Liver (tissue), 9 donors: ENCODE measurements around the gene TXNDC16. TPM values are rescaled to one million over a fixed set of nuclear protein-coding genes. Genes with fewer than 3 reads are reported as not detected.

Experiments
- DNase-seq: peaks from one replicate; pipeline ENCODE4 v3.0.0-alpha.2; 2017; ENCODE audit warnings: low spot score
- H3K27ac ChIP-seq, 2 donors: one replicate each; pipeline ENCODE4 v1.7.0; 2013; ENCODE audit warnings: inconsistent platforms in 2 of 2, low read length in 2 of 2, control low read depth in 1 of 2, low read depth in 1 of 2, mild to moderate bottlenecking in 1 of 2
- H3K27me3 ChIP-seq, 4 donors: one replicate each; pipeline versions ENCODE4 v1.6.1 to v1.7.0; 2013; ENCODE audit warnings: low read length in 3 of 4, inconsistent platforms in 1 of 4, mild to moderate bottlenecking in 1 of 4, moderate library complexity in 1 of 4; ENCODE audit not compliant: control insufficient read depth in 4 of 4, insufficient read depth in 4 of 4
- H3K36me3 ChIP-seq, 4 donors: one replicate each; pipeline versions ENCODE4 v1.6.1 to v1.7.0; 2013; ENCODE audit warnings: low read length in 3 of 4, mild to moderate bottlenecking in 3 of 4, low read depth in 1 of 4, moderate library complexity in 1 of 4; ENCODE audit not compliant: control insufficient read depth in 4 of 4, insufficient read depth in 3 of 4
- H3K4me1 ChIP-seq, 4 donors: one replicate each; pipeline versions ENCODE4 v1.6.1 to v1.7.0; 2013; ENCODE audit warnings: low read length in 3 of 4, mild to moderate bottlenecking in 3 of 4, moderate library complexity in 1 of 4; ENCODE audit not compliant: control insufficient read depth in 4 of 4, insufficient read depth in 4 of 4
- H3K4me3 ChIP-seq, 3 donors: one replicate each; pipeline versions ENCODE4 v1.6.1 to v1.7.0; 2013; ENCODE audit warnings: low read length in 3 of 3, control low read depth in 1 of 3, low read depth in 1 of 3, mild to moderate bottlenecking in 1 of 3
- H3K9ac ChIP-seq, 2 donors: one replicate each; pipeline ENCODE4 v1.7.0; 2013; ENCODE audit warnings: low read length in 2 of 2, mild to moderate bottlenecking in 2 of 2, moderate library complexity in 2 of 2, control low read depth in 1 of 2, low read depth in 1 of 2
- H3K9me3 ChIP-seq, 4 donors: one replicate each; pipeline versions ENCODE4 v1.6.1 to v1.7.0; 2013; ENCODE audit warnings: low read length in 3 of 4; ENCODE audit not compliant: control insufficient read depth in 4 of 4
- EGR1 ChIP-seq, 2 donors: IDR thresholded peaks; 2 replicates each; pipeline ENCODE4 v1.6.1; 2016 to 2018; ENCODE audit warnings: antibody characterized with exemption in 2 of 2, low read depth in 2 of 2
- FOXA1 ChIP-seq: IDR thresholded peaks from 2 replicates; pipeline ENCODE4 v1.6.1; 2016; ENCODE audit warnings: antibody characterized with exemption
- FOXA2 ChIP-seq: IDR thresholded peaks from 2 replicates; pipeline ENCODE4 v1.6.1; 2016; ENCODE audit warnings: antibody characterized with exemption
- GABPA ChIP-seq, 2 donors: IDR thresholded peaks in 1 of 2; conservative IDR thresholded peaks in 1 of 2; 2 replicates each; pipeline ENCODE4 v1.6.1; 2016; ENCODE audit warnings: antibody characterized with exemption in 2 of 2, mild to moderate bottlenecking in 1 of 2, moderate library complexity in 1 of 2
- HNF4A ChIP-seq, 2 donors: conservative IDR thresholded peaks; 2 replicates each; pipeline ENCODE4 v1.6.1; 2016; ENCODE audit warnings: antibody characterized with exemption in 2 of 2, mild to moderate bottlenecking in 2 of 2
- HNF4G ChIP-seq: IDR thresholded peaks from 2 replicates; pipeline ENCODE4 v1.6.1; 2016; ENCODE audit warnings: antibody characterized with exemption
- JUND ChIP-seq, 2 donors: IDR thresholded peaks; 2 replicates each; pipeline ENCODE4 v1.6.1; 2016; ENCODE audit warnings: antibody characterized with exemption in 2 of 2
- NR2F2 ChIP-seq: IDR thresholded peaks from 2 replicates; pipeline ENCODE4 v1.6.1; 2016; ENCODE audit warnings: antibody characterized with exemption
- RAD21 ChIP-seq, 2 donors: IDR thresholded peaks; 2 replicates each; pipeline ENCODE4 v1.6.1; 2016; ENCODE audit warnings: antibody characterized with exemption in 2 of 2, mild to moderate bottlenecking in 2 of 2
- RXRA ChIP-seq, 2 donors: IDR thresholded peaks; 2 replicates each; pipeline ENCODE4 v1.6.1; 2017 to 2018; ENCODE audit warnings: antibody characterized with exemption in 2 of 2, mild to moderate bottlenecking in 1 of 2
- SP1 ChIP-seq: IDR thresholded peaks from 2 replicates; pipeline ENCODE4 v1.6.1; 2018; ENCODE audit warnings: antibody characterized with exemption, mild to moderate bottlenecking
- TAF1 ChIP-seq: conservative IDR thresholded peaks from 2 replicates; pipeline ENCODE4 v1.6.1; 2016; ENCODE audit warnings: antibody characterized with exemption, mild to moderate bottlenecking
- YY1 ChIP-seq: IDR thresholded peaks from 2 replicates; pipeline ENCODE4 v1.6.1; 2016; ENCODE audit warnings: antibody characterized with exemption, mild to moderate bottlenecking
- WGBS: extraction: QIAGEN DNeasy Blood & Tissue Kit; methylation state at CpG from one replicate; pipeline ENCODE4 v1.1.7; 2013; 5-methylcytosine and 5-hydroxymethylcytosine counted together
- polyA plus RNA-seq, 2 donors: library from polyadenylated mRNA; stranded (reverse) in 1 of 2; unstranded in 1 of 2; fragments of 200-250 nt in 1 of 2; fragments of >200 nt in 1 of 2; fragmentation: Nextera tagmentation in 1 of 2; extraction: Ambion mirVana in 1 of 2; gene quantifications; one replicate each; pipeline versions ENCODE4 v1.2.1 to v1.2.3, GENCODE V29; 2013 to 2015
- total RNA-seq, 2 donors: library from RNA; depleted of rRNA; stranded (reverse); fragments of >200 nt; gene quantifications; one replicate each; pipeline ENCODE4 v1.2.3, GENCODE V29; 2014
- TF ChIP-seq, protein P1 (sequence below): IDR thresholded peaks from 2 replicates; pipeline ENCODE4 v1.6.1; 2016; ENCODE audit warnings: antibody characterized with exemption
- TF ChIP-seq, protein P2 (sequence below): IDR thresholded peaks from 2 replicates; pipeline ENCODE4 v1.6.1; 2016; ENCODE audit warnings: antibody characterized with exemption, mild to moderate bottlenecking
- TF ChIP-seq, protein P3 (sequence below): fragments of 150-350 bp; IDR thresholded peaks from 2 replicates; pipeline ENCODE4 v1.5.1; 2017; ENCODE audit warnings: improper control_type of control experiment, low read depth, low read length; ENCODE audit not compliant: missing input control
- TF ChIP-seq, protein P4 (sequence below): IDR thresholded peaks from 2 replicates; pipeline ENCODE4 v1.6.1; 2016; ENCODE audit warnings: antibody characterized with exemption
- TF ChIP-seq, protein P5 (sequence below): IDR thresholded peaks from 2 replicates; pipeline ENCODE4 v1.6.1; 2016; ENCODE audit warnings: antibody characterized with exemption
- donor health status: healthy.
- donor health status: healthy.
- donor health status: healthy.
- donor health status: healthy.
- donor health status: healthy.

The TXNDC16 gene
- total and polyA plus RNA-seq, 4 donors = 2.0 to 16.2 (median 4.1) TPM

DNA sequence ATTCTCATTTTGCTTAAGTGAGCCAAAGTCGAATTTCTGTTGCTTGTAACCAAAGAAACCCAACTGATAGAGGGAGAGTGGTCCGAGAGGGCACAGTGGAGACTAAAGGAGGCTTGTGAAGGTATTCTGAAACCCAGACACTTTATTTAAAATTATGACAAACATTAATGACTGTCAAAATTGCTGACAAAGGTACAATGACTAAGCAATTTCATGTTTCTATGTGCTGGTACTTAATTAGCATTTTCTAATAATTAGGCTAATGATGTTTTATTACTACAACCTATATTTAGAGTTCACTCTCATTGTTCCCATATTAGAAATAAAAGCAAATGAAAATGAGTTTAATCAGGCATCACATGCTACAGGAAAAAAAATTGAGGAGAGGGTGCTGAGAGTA is 121.8 kb downstream of the TXNDC16 start:
- Histone ChIP-seq H3K4me3 (no peak overlapping the region), H3K9ac (no peak overlapping the region), H3K4me1 (no peaks in the 10 kb centered on the region), H3K27ac (no peak overlapping the region), H3K36me3 (peaks cover 0 to 2% (median 0%) of the 10 kb centered on the region in 4 donors), H3K27me3 (no peaks in the 10 kb centered on the region), H3K9me3 (no peaks in the 10 kb centered on the region)
- DNase-seq = no peak
- TF ChIP-seq TAF1 (no peak), YY1 (no peak), HNF4A (conservative IDR thresholded peaks at IDR 0.05) (no peak), NR2F2 (no peak), RAD21 (IDR thresholded peaks at IDR 0.05) (no peak), SP1 (no peak), FOXA2 (no peak), FOXA1 (no peak), HNF4G (no peak), JUND (IDR thresholded peaks at IDR 0.05) (no peak), EGR1 (IDR thresholded peaks at IDR 0.05; ENCODE audit: low read depth in 2 of 2) (no peak), RXRA (IDR thresholded peaks at IDR 0.05) (no peak), GABPA (IDR thresholded peaks at IDR 0.05 in 1 of 2, conservative IDR thresholded peaks at IDR 0.05 in 1 of 2) (no peak)
- TF ChIP-seq, protein P1, sequence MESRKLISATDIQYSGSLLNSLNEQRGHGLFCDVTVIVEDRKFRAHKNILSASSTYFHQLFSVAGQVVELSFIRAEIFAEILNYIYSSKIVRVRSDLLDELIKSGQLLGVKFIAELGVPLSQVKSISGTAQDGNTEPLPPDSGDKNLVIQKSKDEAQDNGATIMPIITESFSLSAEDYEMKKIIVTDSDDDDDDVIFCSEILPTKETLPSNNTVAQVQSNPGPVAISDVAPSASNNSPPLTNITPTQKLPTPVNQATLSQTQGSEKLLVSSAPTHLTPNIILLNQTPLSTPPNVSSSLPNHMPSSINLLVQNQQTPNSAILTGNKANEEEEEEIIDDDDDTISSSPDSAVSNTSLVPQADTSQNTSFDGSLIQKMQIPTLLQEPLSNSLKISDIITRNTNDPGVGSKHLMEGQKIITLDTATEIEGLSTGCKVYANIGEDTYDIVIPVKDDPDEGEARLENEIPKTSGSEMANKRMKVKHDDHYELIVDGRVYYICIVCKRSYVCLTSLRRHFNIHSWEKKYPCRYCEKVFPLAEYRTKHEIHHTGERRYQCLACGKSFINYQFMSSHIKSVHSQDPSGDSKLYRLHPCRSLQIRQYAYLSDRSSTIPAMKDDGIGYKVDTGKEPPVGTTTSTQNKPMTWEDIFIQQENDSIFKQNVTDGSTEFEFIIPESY = no peak
- TF ChIP-seq, protein P2, sequence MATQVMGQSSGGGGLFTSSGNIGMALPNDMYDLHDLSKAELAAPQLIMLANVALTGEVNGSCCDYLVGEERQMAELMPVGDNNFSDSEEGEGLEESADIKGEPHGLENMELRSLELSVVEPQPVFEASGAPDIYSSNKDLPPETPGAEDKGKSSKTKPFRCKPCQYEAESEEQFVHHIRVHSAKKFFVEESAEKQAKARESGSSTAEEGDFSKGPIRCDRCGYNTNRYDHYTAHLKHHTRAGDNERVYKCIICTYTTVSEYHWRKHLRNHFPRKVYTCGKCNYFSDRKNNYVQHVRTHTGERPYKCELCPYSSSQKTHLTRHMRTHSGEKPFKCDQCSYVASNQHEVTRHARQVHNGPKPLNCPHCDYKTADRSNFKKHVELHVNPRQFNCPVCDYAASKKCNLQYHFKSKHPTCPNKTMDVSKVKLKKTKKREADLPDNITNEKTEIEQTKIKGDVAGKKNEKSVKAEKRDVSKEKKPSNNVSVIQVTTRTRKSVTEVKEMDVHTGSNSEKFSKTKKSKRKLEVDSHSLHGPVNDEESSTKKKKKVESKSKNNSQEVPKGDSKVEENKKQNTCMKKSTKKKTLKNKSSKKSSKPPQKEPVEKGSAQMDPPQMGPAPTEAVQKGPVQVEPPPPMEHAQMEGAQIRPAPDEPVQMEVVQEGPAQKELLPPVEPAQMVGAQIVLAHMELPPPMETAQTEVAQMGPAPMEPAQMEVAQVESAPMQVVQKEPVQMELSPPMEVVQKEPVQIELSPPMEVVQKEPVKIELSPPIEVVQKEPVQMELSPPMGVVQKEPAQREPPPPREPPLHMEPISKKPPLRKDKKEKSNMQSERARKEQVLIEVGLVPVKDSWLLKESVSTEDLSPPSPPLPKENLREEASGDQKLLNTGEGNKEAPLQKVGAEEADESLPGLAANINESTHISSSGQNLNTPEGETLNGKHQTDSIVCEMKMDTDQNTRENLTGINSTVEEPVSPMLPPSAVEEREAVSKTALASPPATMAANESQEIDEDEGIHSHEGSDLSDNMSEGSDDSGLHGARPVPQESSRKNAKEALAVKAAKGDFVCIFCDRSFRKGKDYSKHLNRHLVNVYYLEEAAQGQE = no peak
- TF ChIP-seq, protein P3, sequence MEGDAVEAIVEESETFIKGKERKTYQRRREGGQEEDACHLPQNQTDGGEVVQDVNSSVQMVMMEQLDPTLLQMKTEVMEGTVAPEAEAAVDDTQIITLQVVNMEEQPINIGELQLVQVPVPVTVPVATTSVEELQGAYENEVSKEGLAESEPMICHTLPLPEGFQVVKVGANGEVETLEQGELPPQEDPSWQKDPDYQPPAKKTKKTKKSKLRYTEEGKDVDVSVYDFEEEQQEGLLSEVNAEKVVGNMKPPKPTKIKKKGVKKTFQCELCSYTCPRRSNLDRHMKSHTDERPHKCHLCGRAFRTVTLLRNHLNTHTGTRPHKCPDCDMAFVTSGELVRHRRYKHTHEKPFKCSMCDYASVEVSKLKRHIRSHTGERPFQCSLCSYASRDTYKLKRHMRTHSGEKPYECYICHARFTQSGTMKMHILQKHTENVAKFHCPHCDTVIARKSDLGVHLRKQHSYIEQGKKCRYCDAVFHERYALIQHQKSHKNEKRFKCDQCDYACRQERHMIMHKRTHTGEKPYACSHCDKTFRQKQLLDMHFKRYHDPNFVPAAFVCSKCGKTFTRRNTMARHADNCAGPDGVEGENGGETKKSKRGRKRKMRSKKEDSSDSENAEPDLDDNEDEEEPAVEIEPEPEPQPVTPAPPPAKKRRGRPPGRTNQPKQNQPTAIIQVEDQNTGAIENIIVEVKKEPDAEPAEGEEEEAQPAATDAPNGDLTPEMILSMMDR = no peak
- TF ChIP-seq, protein P4, sequence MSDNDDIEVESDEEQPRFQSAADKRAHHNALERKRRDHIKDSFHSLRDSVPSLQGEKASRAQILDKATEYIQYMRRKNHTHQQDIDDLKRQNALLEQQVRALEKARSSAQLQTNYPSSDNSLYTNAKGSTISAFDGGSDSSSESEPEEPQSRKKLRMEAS = no peak
- TF ChIP-seq, protein P5, sequence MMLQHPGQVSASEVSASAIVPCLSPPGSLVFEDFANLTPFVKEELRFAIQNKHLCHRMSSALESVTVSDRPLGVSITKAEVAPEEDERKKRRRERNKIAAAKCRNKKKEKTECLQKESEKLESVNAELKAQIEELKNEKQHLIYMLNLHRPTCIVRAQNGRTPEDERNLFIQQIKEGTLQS = no peak
- 97% methylated on average over 2 of the region's 2 CpGs for WGBS
